ENCODE results near the gene ADAM22. TPM values are rescaled to one million over a fixed set of nuclear protein-coding genes. Genes with fewer than 3 reads are reported as not detected.

The ADAM22 gene
- total and polyA plus RNA-seq, 2 experiments from 2014 or later = 0.09 to 0.54 TPM

- H3K9ac ChIP-seq = no peak overlapping the region
- no peaks in the 10 kb centered on the region for H3K27me3 ChIP-seq (replicated peaks; ENCODE audit: insufficient read depth)
- H3K9me2 ChIP-seq (ENCODE audit: insufficient read depth) = no peaks in the 10 kb centered on the region
- DNase-seq = no peak
- in situ Hi-C loops (cut with MboI) = no loop called here
- H3K79me2 ChIP-seq (ENCODE audit: insufficient read depth) = no peaks in the 10 kb centered on the region
- H3K4me3 ChIP-seq = no peak overlapping the region
- no peaks in the 10 kb centered on the region for H3F3A ChIP-seq (ENCODE audit: insufficient read depth)
- no peaks in the 10 kb centered on the region for H3K9me3 ChIP-seq (ENCODE audit: low read depth)
- H3K36me3 ChIP-seq (ENCODE audit: low read depth) = no peaks in the 10 kb centered on the region
- H3K4me1 ChIP-seq (ENCODE audit: insufficient read depth) = no peaks in the 10 kb centered on the region
- TF ChIP-seq EZH2phosphoT487 (IDR thresholded peaks at IDR 0.05; ENCODE audit: insufficient read depth, low read depth) (no peak), EZH2 (IDR thresholded peaks at IDR 0.05; ENCODE audit: insufficient read depth, poor library complexity, severe bottlenecking) (no peak)
- H4K20me1 ChIP-seq (ENCODE audit: insufficient read depth) = no peaks in the 10 kb centered on the region
- no peak overlapping the region for H3K27ac ChIP-seq
- H2AFZ ChIP-seq = no peak overlapping the region
- H3K4me2 ChIP-seq (ENCODE audit: unreplicated experiment) = no peak overlapping the region
Observed at GRCh38 chr7:87993269-87993668, 59.2 kb downstream of the ADAM22 start.

- Histone ChIP-seq H3K79me2 (ENCODE audit: insufficient read depth) (no peaks in the 10 kb centered on the region), H3K36me3 (ENCODE audit: low read depth) (no peaks in the 10 kb centered on the region), H3K9ac (no peak overlapping the region), H3K27me3 (replicated peaks; ENCODE audit: insufficient read depth) (no peaks in the 10 kb centered on the region), H3K4me3 (no peak overlapping the region), H3K4me2 (ENCODE audit: unreplicated experiment) (no peak overlapping the region), H3K9me3 (ENCODE audit: low read depth) (no peaks in the 10 kb centered on the region), H3F3A (ENCODE audit: insufficient read depth) (no peaks in the 10 kb centered on the region), H3K9me2 (ENCODE audit: insufficient read depth) (no peaks in the 10 kb centered on the region), H2AFZ (no peak overlapping the region), H3K4me1 (ENCODE audit: insufficient read depth) (no peaks in the 10 kb centered on the region), H3K27ac (no peak overlapping the region), H4K20me1 (ENCODE audit: insufficient read depth) (no peaks in the 10 kb centered on the region)
- whole genome bisulfite sequencing, 2 experiments (ENCODE audit: low coverage in 1 of 2, low lambda C conversion rate in 2 of 2, missing lambda C conversion rate in 2 of 2) = 47 to 59% methylated on average over 1 of the region's 1 CpG
- in situ Hi-C loops (cut with MboI) = no loop called here
- TF ChIP-seq EZH2 (IDR thresholded peaks at IDR 0.05; ENCODE audit: insufficient read depth, poor library complexity, severe bottlenecking) (no peak), EZH2phosphoT487 (IDR thresholded peaks at IDR 0.05; ENCODE audit: insufficient read depth, low read depth) (no peak)
- no peak for DNase-seq
Observed at GRCh38 chr7:87999261-87999660, 65.2 kb downstream of the ADAM22 start.

- H3K4me2 ChIP-seq (ENCODE audit: unreplicated experiment) = no peak overlapping the region
- H3K79me2 ChIP-seq (ENCODE audit: insufficient read depth) = no peaks in the 10 kb centered on the region
- H3F3A ChIP-seq (ENCODE audit: insufficient read depth) = no peaks in the 10 kb centered on the region
- no peak overlapping the region for H2AFZ ChIP-seq
- TF ChIP-seq EZH2 (IDR thresholded peaks at IDR 0.05; ENCODE audit: insufficient read depth, poor library complexity, severe bottlenecking) (no peak), EZH2phosphoT487 (IDR thresholded peaks at IDR 0.05; ENCODE audit: insufficient read depth, low read depth) (no peak)
- no peaks in the 10 kb centered on the region for H3K36me3 ChIP-seq (ENCODE audit: low read depth)
- no peaks in the 10 kb centered on the region for H3K27me3 ChIP-seq (replicated peaks; ENCODE audit: insufficient read depth)
- H3K9me2 ChIP-seq (ENCODE audit: insufficient read depth) = no peaks in the 10 kb centered on the region
- H3K4me1 ChIP-seq (ENCODE audit: insufficient read depth) = no peaks in the 10 kb centered on the region
- H3K9ac ChIP-seq = no peak overlapping the region
- no peaks in the 10 kb centered on the region for H3K9me3 ChIP-seq (ENCODE audit: low read depth)
- DNase-seq = peak; percentile 36
- no peak overlapping the region for H3K4me3 ChIP-seq
- H4K20me1 ChIP-seq (ENCODE audit: insufficient read depth) = no peaks in the 10 kb centered on the region
- in situ Hi-C loops (cut with MboI) = no loop called here
- WGBS, 2 experiments (ENCODE audit: low coverage in 1 of 2, low lambda C conversion rate in 2 of 2, missing lambda C conversion rate in 2 of 2) = 49 to 52% methylated on average over 6 of the region's 6 CpGs
- no peak overlapping the region for H3K27ac ChIP-seq
Observed at GRCh38 chr7:88001744-88002530, 67.9 kb downstream of the ADAM22 start.

GRCh38 chr7:88002617-88003016 is 68.6 kb downstream of the ADAM22 start:
- Histone ChIP-seq H3F3A (ENCODE audit: insufficient read depth) (no peaks in the 10 kb centered on the region), H3K9ac (no peak overlapping the region), H3K4me3 (no peak overlapping the region), H3K9me3 (ENCODE audit: low read depth) (no peaks in the 10 kb centered on the region), H3K4me2 (ENCODE audit: unreplicated experiment) (no peak overlapping the region), H3K9me2 (ENCODE audit: insufficient read depth) (no peaks in the 10 kb centered on the region), H4K20me1 (ENCODE audit: insufficient read depth) (no peaks in the 10 kb centered on the region), H3K27me3 (replicated peaks; ENCODE audit: insufficient read depth) (no peaks in the 10 kb centered on the region), H3K27ac (no peak overlapping the region), H3K36me3 (ENCODE audit: low read depth) (no peaks in the 10 kb centered on the region), H2AFZ (no peak overlapping the region), H3K4me1 (ENCODE audit: insufficient read depth) (no peaks in the 10 kb centered on the region), H3K79me2 (ENCODE audit: insufficient read depth) (no peaks in the 10 kb centered on the region)
- in situ Hi-C loops (cut with MboI) = no loop called here
- DNase-seq = no peak
- no peak for TF ChIP-seq EZH2 (IDR thresholded peaks at IDR 0.05; ENCODE audit: insufficient read depth, poor library complexity, severe bottlenecking)
- no peak for TF ChIP-seq EZH2phosphoT487 (IDR thresholded peaks at IDR 0.05; ENCODE audit: insufficient read depth, low read depth)

GRCh38 chr7:88003581-88003980 is 69.5 kb downstream of the ADAM22 start:
- no peak for DNase-seq
- Histone ChIP-seq H2AFZ (no peak overlapping the region), H3F3A (ENCODE audit: insufficient read depth) (no peaks in the 10 kb centered on the region), H3K27ac (no peak overlapping the region), H3K9me3 (ENCODE audit: low read depth) (no peaks in the 10 kb centered on the region), H3K79me2 (ENCODE audit: insufficient read depth) (no peaks in the 10 kb centered on the region), H3K4me1 (ENCODE audit: insufficient read depth) (no peaks in the 10 kb centered on the region), H3K9me2 (ENCODE audit: insufficient read depth) (no peaks in the 10 kb centered on the region), H3K4me2 (ENCODE audit: unreplicated experiment) (no peak overlapping the region), H3K9ac (no peak overlapping the region), H3K4me3 (no peak overlapping the region), H4K20me1 (ENCODE audit: insufficient read depth) (no peaks in the 10 kb centered on the region), H3K27me3 (replicated peaks; ENCODE audit: insufficient read depth) (no peaks in the 10 kb centered on the region), H3K36me3 (ENCODE audit: low read depth) (no peaks in the 10 kb centered on the region)
- WGBS, 2 experiments (ENCODE audit: low coverage in 1 of 2, low lambda C conversion rate in 2 of 2, missing lambda C conversion rate in 2 of 2) = 12 to 15% methylated on average over 3 of the region's 3 CpGs
- in situ Hi-C loops (cut with MboI) = no loop called here
- TF ChIP-seq EZH2 (IDR thresholded peaks at IDR 0.05; ENCODE audit: insufficient read depth, poor library complexity, severe bottlenecking) = no peak
- TF ChIP-seq EZH2phosphoT487 (IDR thresholded peaks at IDR 0.05; ENCODE audit: insufficient read depth, low read depth) = no peak

Measured in GM23248 (cell line).